Measurements from ENCODE around the gene HMHB1. TPM values are rescaled to one million over a fixed set of nuclear protein-coding genes. Genes with fewer than 3 reads are reported as not detected.

The HMHB1 gene
- not detected for polyA plus RNA-seq

DNA sequence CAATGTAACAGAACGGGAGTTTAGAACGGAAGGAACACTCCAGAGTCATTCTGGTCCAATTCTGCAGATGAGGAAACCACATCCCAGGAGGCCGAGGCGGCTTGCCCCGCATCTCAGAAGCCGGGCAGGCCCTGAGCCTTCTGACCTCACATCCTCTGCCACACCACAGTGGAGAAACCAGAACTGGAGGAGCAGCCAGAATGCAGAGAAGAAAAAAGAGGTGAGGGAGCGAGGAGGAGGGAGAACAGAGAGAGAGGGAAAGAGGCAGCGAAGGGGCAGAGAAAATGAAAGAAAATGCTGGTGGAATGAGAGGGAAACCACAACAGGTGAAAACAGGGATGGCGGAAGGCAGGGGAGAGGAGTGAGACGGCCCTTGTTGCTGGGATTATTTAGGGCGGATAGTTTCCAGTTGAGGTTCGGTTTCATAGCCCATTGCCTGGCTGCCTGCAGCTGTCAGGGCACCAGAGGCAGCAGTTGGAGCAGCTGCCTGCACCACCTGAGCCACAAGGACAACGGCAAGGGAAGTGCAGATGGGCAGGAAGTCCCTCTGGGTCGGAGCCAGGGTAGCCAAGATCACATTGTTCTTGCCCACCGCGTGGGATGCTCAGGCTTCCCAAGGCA, at the start of gene HMHB1:
Gene HMHB1, plus strand, starts transcription at position 77 of the 621 bp plus-strand sequence.
- H3K36me3 Mint-ChIP-seq = peaks cover 2% of the 10 kb centered on the region
- peaks cover 0 to 3% (median 3%) of the 10 kb centered on the region in 3 donors for H3K9me3 Mint-ChIP-seq
- H3K4me1 Mint-ChIP-seq = peaks cover 5 to 14% (median 6%) of the 10 kb centered on the region in 3 donors
- H3K4me3 Mint-ChIP-seq = peak within 1 kb of the TSS in 3 of 4 donors; percentile 30 to 71 (median 70)
- peaks cover 3% of the 10 kb centered on the region for H3K27me3 Mint-ChIP-seq
- H3K27ac Mint-ChIP-seq = peak within 1 kb of the TSS in 1 of 3 donors; percentile 84

DNA sequence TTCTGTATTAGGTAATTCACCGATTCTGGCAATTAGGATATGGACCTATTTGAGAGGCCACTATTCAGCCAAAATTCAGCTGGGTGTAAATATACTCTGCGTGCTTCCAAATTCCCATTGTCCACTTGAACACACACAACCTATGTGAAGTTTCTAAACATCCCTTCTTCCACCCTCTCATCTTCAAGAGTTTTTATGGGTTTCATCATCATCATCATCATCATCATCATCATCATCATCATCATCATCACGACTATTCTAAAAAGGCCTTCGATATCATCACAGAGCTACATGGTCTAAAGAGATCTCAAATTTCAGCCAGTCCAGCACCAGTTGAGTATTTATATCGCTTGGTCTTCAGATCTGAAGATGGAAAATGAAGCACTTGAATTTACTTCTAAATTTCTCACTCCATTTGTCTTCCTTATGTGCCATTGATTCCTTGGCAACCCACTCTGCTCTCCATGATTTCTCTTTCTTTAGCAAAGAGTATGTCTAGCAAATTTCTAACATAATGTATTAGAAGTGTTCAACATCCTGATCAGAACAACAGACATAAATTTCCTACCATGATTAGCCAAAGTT, 49.2 kb upstream of the HMHB1 start:
- Mint-ChIP-seq H3K9me3 (peaks cover 0 to 2% (median 2%) of the 10 kb centered on the region in 3 donors), H3K36me3 (peaks cover 5% of the 10 kb centered on the region), H3K4me1 (peaks cover 0 to 5% (median 3%) of the 10 kb centered on the region in 3 donors), H3K4me3 (no peak overlapping the region), H3K27ac (peak overlapping the region in 1 of 3 donors; percentile 67), H3K27me3 (peaks cover 2% of the 10 kb centered on the region)

- H3K9me3 Mint-ChIP-seq = peaks cover 0 to 4% (median 2%) of the 10 kb centered on the region in 3 donors
- H3K27me3 Mint-ChIP-seq = peaks cover 2% of the 10 kb centered on the region
- H3K4me1 Mint-ChIP-seq = no peaks in the 10 kb centered on the region
- H3K4me3 Mint-ChIP-seq = no peak overlapping the region
- H3K36me3 Mint-ChIP-seq = peaks cover 5% of the 10 kb centered on the region
- H3K27ac Mint-ChIP-seq = no peak overlapping the region
These were observed 44.8 kb upstream of the HMHB1 start for GRCh38 chr5:143767162-143767561.

- Mint-ChIP-seq H3K27me3 (no peaks in the 10 kb centered on the region), H3K27ac (no peak overlapping the region), H3K36me3 (peaks cover 3% of the 10 kb centered on the region)
These were observed 42.8 kb upstream of the HMHB1 start for GRCh38 chr5:143769026-143769786.

GRCh38 chr5:143770450-143770849, 41.5 kb upstream of the HMHB1 start:
- H3K36me3 Mint-ChIP-seq = peaks cover 3% of the 10 kb centered on the region
- H3K27me3 Mint-ChIP-seq = no peaks in the 10 kb centered on the region
- H3K27ac Mint-ChIP-seq = peak overlapping the region in 1 of 3 donors; percentile 22
- peaks cover 0 to 2% (median 0%) of the 10 kb centered on the region in 3 donors for H3K9me3 Mint-ChIP-seq
- H3K4me1 Mint-ChIP-seq = no peaks in the 10 kb centered on the region
- no peak overlapping the region for H3K4me3 Mint-ChIP-seq

More at GRCh38 chr5:143769026-143769786, 42.8 kb upstream of the HMHB1 start:
- Mint-ChIP-seq H3K4me1 (no peaks in the 10 kb centered on the region), H3K4me3 (no peak overlapping the region), H3K9me3 (peaks cover 0 to 2% (median 0%) of the 10 kb centered on the region in 3 donors)

DNA sequence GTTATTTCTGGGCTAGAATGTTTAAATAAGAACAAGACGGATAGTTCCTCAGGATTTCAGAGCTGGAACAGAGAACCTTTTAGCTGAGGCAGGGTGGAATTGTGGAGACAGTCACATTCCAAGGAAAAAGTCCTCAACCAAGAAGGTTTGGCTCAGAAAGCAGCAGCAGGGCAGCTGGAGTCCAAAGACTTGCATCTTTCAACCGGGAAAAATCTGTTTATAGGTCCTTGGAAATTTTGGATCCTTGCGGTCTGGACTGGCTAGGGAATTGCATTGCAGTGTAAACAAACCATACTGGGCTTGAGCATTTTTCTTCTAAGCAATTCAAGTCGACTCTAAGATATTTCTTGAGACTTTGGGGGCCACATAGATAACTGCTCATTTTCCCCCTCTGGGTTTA, 40.8 kb upstream of the HMHB1 start:
- Mint-ChIP-seq H3K27me3 (no peaks in the 10 kb centered on the region), H3K4me1 (no peaks in the 10 kb centered on the region), H3K4me3 (no peak overlapping the region), H3K9me3 (peaks cover 0 to 2% (median 0%) of the 10 kb centered on the region in 3 donors), H3K36me3 (peaks cover 3% of the 10 kb centered on the region), H3K27ac (peak overlapping the region in 1 of 3 donors; percentile 22)

DNA sequence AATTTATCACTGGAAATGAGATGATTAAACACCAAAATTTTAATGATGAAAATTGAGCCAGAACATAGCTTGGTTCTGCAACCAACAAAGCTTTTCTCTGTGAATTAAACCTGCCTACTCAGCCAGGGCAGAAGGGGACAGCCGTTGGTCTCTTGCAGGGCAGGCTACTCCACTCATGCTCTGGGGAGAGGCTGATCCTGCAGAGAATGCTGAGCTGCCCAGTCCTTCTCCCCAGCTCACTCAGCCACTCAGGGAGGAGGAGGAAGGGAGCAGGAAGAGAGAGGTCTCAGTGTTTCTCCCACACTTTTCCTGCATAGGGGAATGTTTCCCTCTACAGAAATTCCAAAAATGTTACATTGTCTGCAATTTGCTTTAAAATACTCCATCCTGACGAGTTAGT, 40.4 kb upstream of the HMHB1 start:
- Mint-ChIP-seq H3K4me3 (no peak overlapping the region), H3K4me1 (no peaks in the 10 kb centered on the region), H3K27me3 (no peaks in the 10 kb centered on the region), H3K36me3 (peaks cover 3% of the 10 kb centered on the region), H3K9me3 (peaks cover 0 to 2% (median 0%) of the 10 kb centered on the region in 3 donors), H3K27ac (no peak overlapping the region)

GRCh38 chr5:143772621-143773020, 39.3 kb upstream of the HMHB1 start:
- H3K36me3 Mint-ChIP-seq = no peaks in the 10 kb centered on the region
- H3K4me1 Mint-ChIP-seq = no peaks in the 10 kb centered on the region
- no peak overlapping the region for H3K4me3 Mint-ChIP-seq
- peaks cover 0 to 2% (median 0%) of the 10 kb centered on the region in 3 donors for H3K9me3 Mint-ChIP-seq
- no peak overlapping the region for H3K27ac Mint-ChIP-seq
- no peaks in the 10 kb centered on the region for H3K27me3 Mint-ChIP-seq

DNA sequence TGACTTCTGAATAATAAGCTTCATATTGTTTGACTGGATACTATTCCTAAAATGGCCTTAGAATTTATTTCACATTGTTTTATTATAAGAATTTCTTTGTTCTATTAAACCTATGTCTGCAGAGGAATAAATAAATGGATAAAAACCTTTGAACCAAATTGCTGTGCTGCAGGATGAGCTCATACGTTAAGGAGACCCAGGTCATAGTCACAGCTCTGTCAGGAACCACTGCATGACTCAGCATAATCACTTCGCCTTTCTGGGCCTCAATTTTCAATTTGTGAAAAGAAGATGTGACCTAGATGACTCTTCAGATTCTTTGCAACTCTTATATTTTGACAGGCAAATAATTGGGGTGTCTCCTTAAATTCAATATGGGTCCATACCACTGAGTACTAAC, 36.7 kb upstream of the HMHB1 start:
- H3K36me3 Mint-ChIP-seq = no peaks in the 10 kb centered on the region
- peaks cover 0 to 4% (median 3%) of the 10 kb centered on the region in 3 donors for H3K9me3 Mint-ChIP-seq
- no peak overlapping the region for H3K27ac Mint-ChIP-seq
- no peak overlapping the region for H3K4me3 Mint-ChIP-seq
- no peaks in the 10 kb centered on the region for H3K4me1 Mint-ChIP-seq
- H3K27me3 Mint-ChIP-seq = no peaks in the 10 kb centered on the region

DNA sequence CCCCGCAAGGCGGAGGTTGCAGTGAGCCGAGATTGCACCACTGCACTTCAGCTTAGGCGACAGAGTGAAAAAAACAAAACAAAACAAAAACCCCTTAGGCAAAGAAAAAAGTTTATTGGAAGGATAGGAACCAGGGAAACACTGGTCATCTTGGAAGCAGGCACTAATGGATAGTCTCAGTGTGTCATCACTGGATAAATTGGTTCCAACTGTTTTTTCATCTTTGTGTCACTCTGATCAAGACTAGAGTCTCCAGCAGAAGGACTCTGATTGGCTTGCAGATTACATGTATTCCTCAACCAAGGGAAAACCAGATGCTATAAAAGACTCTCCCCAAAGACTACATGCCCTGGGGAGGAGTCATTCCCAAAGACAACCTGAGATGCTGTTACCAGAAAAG, 35.0 kb upstream of the HMHB1 start:
- no peak overlapping the region for H3K4me3 Mint-ChIP-seq
- no peaks in the 10 kb centered on the region for H3K36me3 Mint-ChIP-seq
- no peak overlapping the region for H3K27ac Mint-ChIP-seq
- H3K4me1 Mint-ChIP-seq = no peaks in the 10 kb centered on the region
- peaks cover 0 to 4% (median 3%) of the 10 kb centered on the region in 3 donors for H3K9me3 Mint-ChIP-seq
- H3K27me3 Mint-ChIP-seq = no peaks in the 10 kb centered on the region

DNA sequence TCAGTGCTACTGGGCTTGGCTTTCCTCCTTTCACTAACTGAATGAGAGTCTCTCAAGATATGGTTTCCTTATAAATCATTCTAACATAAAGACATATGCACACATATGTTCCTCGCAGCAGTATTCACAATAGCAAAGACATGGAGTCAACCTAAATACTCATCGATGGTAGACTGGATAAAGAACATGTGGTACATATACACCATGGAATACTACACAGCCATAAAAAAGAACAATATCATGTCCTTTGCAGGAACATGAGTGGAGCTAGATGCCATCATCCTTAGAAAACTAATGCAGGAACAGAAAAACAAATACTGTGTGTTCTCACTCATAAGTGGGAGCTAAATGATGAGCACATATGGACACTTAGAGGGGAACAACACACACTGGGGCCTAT, 32.5 kb upstream of the HMHB1 start:
- Mint-ChIP-seq H3K36me3 (no peaks in the 10 kb centered on the region), H3K27ac (no peak overlapping the region), H3K27me3 (no peaks in the 10 kb centered on the region), H3K9me3 (peaks cover 0 to 7% (median 3%) of the 10 kb centered on the region in 3 donors), H3K4me1 (no peaks in the 10 kb centered on the region), H3K4me3 (no peak overlapping the region)

GRCh38 chr5:143781993-143782520, 29.9 kb upstream of the HMHB1 start:
- H3K4me1 Mint-ChIP-seq = no peaks in the 10 kb centered on the region
- H3K36me3 Mint-ChIP-seq = no peaks in the 10 kb centered on the region
- peaks cover 0 to 10% (median 6%) of the 10 kb centered on the region in 3 donors for H3K9me3 Mint-ChIP-seq
- no peaks in the 10 kb centered on the region for H3K27me3 Mint-ChIP-seq
- H3K4me3 Mint-ChIP-seq = no peak overlapping the region
- no peak overlapping the region for H3K27ac Mint-ChIP-seq

GRCh38 chr5:143782588-143783386, 29.2 kb upstream of the HMHB1 start:
- Mint-ChIP-seq H3K4me1 (no peaks in the 10 kb centered on the region), H3K4me3 (no peak overlapping the region), H3K27ac (no peak overlapping the region), H3K27me3 (no peaks in the 10 kb centered on the region), H3K36me3 (no peaks in the 10 kb centered on the region), H3K9me3 (peaks cover 0 to 10% (median 6%) of the 10 kb centered on the region in 3 donors)

DNA sequence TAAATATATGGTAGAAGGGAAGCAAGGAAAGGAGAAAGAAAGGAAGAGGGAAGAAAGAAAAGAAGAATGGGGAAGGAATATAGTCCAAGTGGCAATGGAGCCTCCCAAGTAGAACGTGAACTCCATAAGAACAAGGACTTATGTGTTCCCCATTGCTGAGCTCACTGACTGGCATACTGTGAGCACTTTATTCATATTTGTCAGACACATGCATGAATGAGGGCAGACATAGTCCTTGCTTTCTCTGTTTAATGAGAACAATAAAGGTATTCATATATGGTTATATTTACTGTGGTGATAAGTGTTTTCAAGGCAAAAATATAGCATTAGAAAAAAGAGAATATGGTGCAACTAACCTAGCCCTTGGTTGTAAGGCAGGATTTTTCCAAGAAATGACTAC, 23.6 kb upstream of the HMHB1 start:
- no peak overlapping the region for H3K4me3 Mint-ChIP-seq
- peaks cover 2 to 10% (median 3%) of the 10 kb centered on the region in 3 donors for H3K9me3 Mint-ChIP-seq
- no peak overlapping the region for H3K27ac Mint-ChIP-seq
- H3K4me1 Mint-ChIP-seq = peaks cover 9 to 11% (median 10%) of the 10 kb centered on the region in 3 donors
- H3K27me3 Mint-ChIP-seq = no peaks in the 10 kb centered on the region
- no peaks in the 10 kb centered on the region for H3K36me3 Mint-ChIP-seq

Data from IgD-negative memory B cell (primary cell).